GM19099 (cell line): ENCODE results near the gene DNAI2.

Source experiments
- POLR2A ChIP-seq: IDR thresholded peaks from 3 replicates; pipeline ENCODE4 v1.6.1; 2011; ENCODE audit warnings: low read depth; ENCODE audit not compliant: insufficient read length; ENCODE audit errors: extremely low read depth

DNAI2 gene

GRCh38 chr17:74274060-74274708 is at the start of gene DNAI2:
Gene DNAI2, plus strand, starts transcription at chr17:74274234. Its CDS starts 7,584 bp downstream, at chr17:74281818.
- no peak for TF ChIP-seq POLR2A

- no peak for TF ChIP-seq POLR2A
Measured at GRCh38 chr17:74224959-74225725, 48.9 kb upstream of the DNAI2 start.

GRCh38 chr17:74226252-74226651 is 47.8 kb upstream of the DNAI2 start:
- no peak for TF ChIP-seq POLR2A

GRCh38 chr17:74227271-74228080 is 46.6 kb upstream of the DNAI2 start:
- TF ChIP-seq POLR2A, result no peak

GRCh38 chr17:74228306-74228978 is 45.6 kb upstream of the DNAI2 start:
- TF ChIP-seq POLR2A, result no peak

- no peak for TF ChIP-seq POLR2A
Measured at GRCh38 chr17:74230896-74231295, 43.1 kb upstream of the DNAI2 start.

- no peak for TF ChIP-seq POLR2A
Measured at GRCh38 chr17:74231928-74232907, 41.8 kb upstream of the DNAI2 start.

GRCh38 chr17:74233937-74234336 is 40.1 kb upstream of the DNAI2 start:
- no peak for TF ChIP-seq POLR2A

- no peak for TF ChIP-seq POLR2A
Measured at GRCh38 chr17:74234486-74234885, 39.5 kb upstream of the DNAI2 start.

- no peak for TF ChIP-seq POLR2A
Measured at GRCh38 chr17:74235040-74235581, 38.9 kb upstream of the DNAI2 start.

GRCh38 chr17:74235911-74236371 is 38.1 kb upstream of the DNAI2 start:
- no peak for TF ChIP-seq POLR2A

- no peak for TF ChIP-seq POLR2A
Measured at GRCh38 chr17:74237321-74237720, 36.7 kb upstream of the DNAI2 start.

GRCh38 chr17:74239172-74239571 is 34.9 kb upstream of the DNAI2 start:
- TF ChIP-seq POLR2A, result no peak
